ENCODE data around the gene PRAC2. TPM values are rescaled to one million over a fixed set of nuclear protein-coding genes. Genes with fewer than 3 reads are reported as not detected.

PRAC2 gene
- total and polyA plus RNA-seq, 11 donors: not detected

GRCh38 chr17:48727415-48728175 is 4.6 kb downstream of the PRAC2 start:
- intact Hi-C loops (cut with DNase I): loop anchor here in 6 of 10 donors (5.0 to 10.0 kb wide), 4 partner anchors 65 to 277 kb away; no protein-coding TSS in a partner anchor

GRCh38 chr17:48728232-48729231 is 5.5 kb downstream of the PRAC2 start, which contains the start of gene HOXB13:
HOXB13 (minus strand) TSS chr17:48728750; CDS start chr17:48728593, 157 bp downstream.
- no peaks in the 10 kb centered on the region for H3K9me3 ChIP-seq
- H3K4me3 ChIP-seq: peak within 1 kb of the TSS in 9 of 12 donors; percentile 13 to 29 (median 18)
- DNase-seq (no peak), ATAC-seq (no peak)
- 3 to 5% (median 4%) methylated on average over 34 to 55 of the region's 55 CpGs for WGBS, 4 donors
- H3K36me3 ChIP-seq: no peaks in the 10 kb centered on the region
- TF ChIP-seq POLR2A (IDR thresholded peaks at IDR 0.05) (no peak), CTCF (IDR thresholded peaks at IDR 0.05) (no peak)
- H3K4me1 ChIP-seq: peaks cover 0 to 42% (median 14%) of the 10 kb centered on the region in 12 donors
- H3K27ac ChIP-seq: no peak within 1 kb of the TSS
- intact Hi-C loops (cut with DNase I): loop anchor here in 6 of 10 donors (5.0 to 10.0 kb wide), 4 partner anchors 64 to 276 kb away; no protein-coding TSS in a partner anchor
- peaks cover 71 to 100% (median 100%) of the 10 kb centered on the region in 9 donors for H3K27me3 ChIP-seq

More at GRCh38 chr17:48727415-48728175, 4.6 kb downstream of the PRAC2 start:
- H3K27me3 ChIP-seq: peaks cover 68 to 100% (median 100%) of the 10 kb centered on the region in 9 donors
- H3K4me1 ChIP-seq: peaks cover 0 to 38% (median 15%) of the 10 kb centered on the region in 12 donors
- no peak overlapping the region for H3K27ac ChIP-seq
- DNase-seq (no peak), ATAC-seq (no peak)
- H3K36me3 ChIP-seq: no peaks in the 10 kb centered on the region
- H3K4me3 ChIP-seq: peak overlapping the region in 1 of 12 donors; percentile 29
- TF ChIP-seq CTCF (IDR thresholded peaks at IDR 0.05): no peak
- TF ChIP-seq POLR2A (IDR thresholded peaks at IDR 0.05): no peak
- 27 to 41% (median 30%) methylated on average over 7 to 9 of the region's 9 CpGs for WGBS, 4 donors
- H3K9me3 ChIP-seq: no peaks in the 10 kb centered on the region

- no peak overlapping the region for H3K27ac ChIP-seq
- 6 to 9% (median 7%) methylated on average over 19 of the region's 19 CpGs for WGBS, 4 donors
- no peak overlapping the region for H3K4me3 ChIP-seq
- H3K9me3 ChIP-seq: no peaks in the 10 kb centered on the region
- no peak for DNase-seq
- intact Hi-C loops (cut with DNase I): loop anchor here in 6 of 10 donors (5.0 to 10.0 kb wide), 5 partner anchors 63 to 275 kb away; partner anchors contain the start of gene IGF2BP1 (in 1 of the 6)
- H3K27me3 ChIP-seq: peaks cover 76 to 100% (median 100%) of the 10 kb centered on the region in 9 donors
- H3K4me1 ChIP-seq: peaks cover 0 to 33% (median 11%) of the 10 kb centered on the region in 12 donors
- no peak for ATAC-seq
- TF ChIP-seq CTCF (IDR thresholded peaks at IDR 0.05) (no peak), POLR2A (IDR thresholded peaks at IDR 0.05) (no peak)
- H3K36me3 ChIP-seq: no peaks in the 10 kb centered on the region
Observed at GRCh38 chr17:48729335-48730239, 6.6 kb downstream of the PRAC2 start.
